ENCODE data around the gene BICDL1.

DNA sequence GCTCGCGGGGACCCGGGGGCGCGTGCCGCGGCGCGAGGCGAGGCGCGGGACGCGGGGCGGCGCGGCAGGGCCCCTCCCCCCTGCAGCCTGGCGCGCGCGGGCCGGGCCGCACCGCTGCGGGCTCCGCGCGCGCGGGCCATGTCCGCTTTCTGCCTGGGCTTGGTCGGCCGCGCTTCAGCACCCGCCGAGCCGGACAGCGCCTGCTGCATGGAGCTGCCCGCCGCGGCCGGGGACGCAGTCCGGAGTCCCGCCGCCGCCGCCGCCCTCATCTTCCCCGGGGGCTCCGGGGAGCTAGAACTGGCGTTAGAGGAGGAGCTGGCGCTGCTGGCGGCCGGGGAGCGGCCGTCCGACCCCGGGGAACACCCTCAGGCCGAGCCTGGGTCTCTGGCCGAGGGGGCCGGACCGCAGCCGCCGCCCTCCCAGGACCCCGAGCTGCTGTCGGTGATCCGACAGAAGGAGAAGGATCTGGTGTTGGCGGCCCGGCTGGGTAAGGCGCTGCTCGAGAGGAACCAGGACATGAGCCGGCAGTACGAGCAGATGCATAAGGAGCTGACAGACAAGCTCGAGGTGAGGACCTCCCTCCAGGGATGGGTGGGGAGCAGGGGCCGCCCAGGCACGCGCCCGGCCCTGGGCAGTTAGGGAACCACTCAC, 820 bp downstream of the BICDL1 start:
- TF ChIP-seq, protein P1, sequence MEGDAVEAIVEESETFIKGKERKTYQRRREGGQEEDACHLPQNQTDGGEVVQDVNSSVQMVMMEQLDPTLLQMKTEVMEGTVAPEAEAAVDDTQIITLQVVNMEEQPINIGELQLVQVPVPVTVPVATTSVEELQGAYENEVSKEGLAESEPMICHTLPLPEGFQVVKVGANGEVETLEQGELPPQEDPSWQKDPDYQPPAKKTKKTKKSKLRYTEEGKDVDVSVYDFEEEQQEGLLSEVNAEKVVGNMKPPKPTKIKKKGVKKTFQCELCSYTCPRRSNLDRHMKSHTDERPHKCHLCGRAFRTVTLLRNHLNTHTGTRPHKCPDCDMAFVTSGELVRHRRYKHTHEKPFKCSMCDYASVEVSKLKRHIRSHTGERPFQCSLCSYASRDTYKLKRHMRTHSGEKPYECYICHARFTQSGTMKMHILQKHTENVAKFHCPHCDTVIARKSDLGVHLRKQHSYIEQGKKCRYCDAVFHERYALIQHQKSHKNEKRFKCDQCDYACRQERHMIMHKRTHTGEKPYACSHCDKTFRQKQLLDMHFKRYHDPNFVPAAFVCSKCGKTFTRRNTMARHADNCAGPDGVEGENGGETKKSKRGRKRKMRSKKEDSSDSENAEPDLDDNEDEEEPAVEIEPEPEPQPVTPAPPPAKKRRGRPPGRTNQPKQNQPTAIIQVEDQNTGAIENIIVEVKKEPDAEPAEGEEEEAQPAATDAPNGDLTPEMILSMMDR (IDR thresholded peaks at IDR 0.05; ENCODE audit: insufficient read depth, low read length, poor library complexity, severe bottlenecking): no peak
- TF ChIP-seq EZH2phosphoT487 (conservative IDR thresholded peaks at IDR 0.05; ENCODE audit: low read length): no peak
